Naive thymus-derived CD4-positive, alpha-beta T cell (primary cell): ENCODE data around the gene CCDC9B. TPM values are rescaled to one million over a fixed set of nuclear protein-coding genes. Genes with fewer than 3 reads are reported as not detected.

Experiments used
- ATAC-seq: fragments of 150-1000 bp; cut with Tn5 transposase; 2 replicates; pipeline ENCODE4 v1.10.0; 2021; ENCODE audit warnings: mild to moderate bottlenecking, moderate library complexity
- CTCF ChIA-PET: fragments of 350-600 bp; sonication (Branson Sonifier 250); formaldehyde crosslinking; loops from one replicate; lab custom pipeline; 2021; ENCODE audit warnings: antibody characterized with exemption; lab: Charles Lee
- POLR2A ChIA-PET: fragments of 350-600 bp; sonication (Branson Sonifier 250); formaldehyde crosslinking; loops from one replicate; lab custom pipeline; 2021; ENCODE audit warnings: antibody characterized with exemption, inconsistent platforms; lab: Charles Lee
- DNase-seq, 9 donors: peaks; one replicate each; pipeline versions ENCODE4 v3.0.0 to v3.0.0-alpha.2; 2020 to 2022; ENCODE audit warnings: mixed read lengths in 1 of 9
- H3K27ac ChIP-seq: one replicate; pipeline ENCODE4 v1.7.0; 2013; ENCODE audit warnings: mild to moderate bottlenecking, low read depth, low read length, moderate library complexity
- H3K27me3 ChIP-seq, 2 donors: one replicate each; pipeline ENCODE4 v1.7.0; 2013; ENCODE audit warnings: low read length in 2 of 2, mild to moderate bottlenecking in 2 of 2, moderate library complexity in 2 of 2; ENCODE audit not compliant: control insufficient read depth in 2 of 2, insufficient read depth in 2 of 2
- H3K36me3 ChIP-seq, 3 experiments: 1 replicate in 2 of 3; 2 replicates in 1 of 3; pipeline ENCODE4 v1.7.0; 2013; ENCODE audit warnings: low read length in 3 of 3, mild to moderate bottlenecking in 3 of 3, moderate library complexity in 1 of 3; ENCODE audit not compliant: insufficient read depth in 3 of 3, control insufficient read depth in 2 of 3
- H3K4me1 ChIP-seq, 2 donors: one replicate each; pipeline ENCODE4 v1.7.0; 2013; ENCODE audit warnings: low read length in 2 of 2, mild to moderate bottlenecking in 2 of 2, moderate library complexity in 1 of 2; ENCODE audit not compliant: control insufficient read depth in 2 of 2, insufficient read depth in 2 of 2
- H3K4me3 ChIP-seq: 2 replicates; pipeline ENCODE4 v1.7.0; 2013; ENCODE audit warnings: mild to moderate bottlenecking, low read length
- H3K9me3 ChIP-seq, 3 experiments: 1 replicate in 2 of 3; 2 replicates in 1 of 3; pipeline ENCODE4 v1.7.0; 2013; ENCODE audit warnings: low read length in 3 of 3; ENCODE audit not compliant: control insufficient read depth in 2 of 3
- H3K27ac Mint-ChIP-seq, 9 donors: one replicate each; pipeline ENCODE4 v1.8.0; 2020 to 2022; ENCODE audit warnings: mixed read lengths in 9 of 9, mild to moderate bottlenecking in 8 of 9, moderate library complexity in 5 of 9, inconsistent platforms in 2 of 9
- H3K27me3 Mint-ChIP-seq, 5 donors: one replicate each; pipeline ENCODE4 v1.8.0; 2021 to 2022; ENCODE audit warnings: mixed read lengths in 5 of 5, mild to moderate bottlenecking in 1 of 5
- H3K36me3 Mint-ChIP-seq, 5 donors: one replicate each; pipeline ENCODE4 v1.8.0; 2020 to 2022; ENCODE audit warnings: mixed read lengths in 5 of 5, mild to moderate bottlenecking in 3 of 5, inconsistent platforms in 1 of 5
- H3K4me1 Mint-ChIP-seq, 7 donors: one replicate each; pipeline ENCODE4 v1.8.0; 2020 to 2022; ENCODE audit warnings: mixed read lengths in 7 of 7, mild to moderate bottlenecking in 3 of 7, inconsistent platforms in 1 of 7
- H3K4me3 Mint-ChIP-seq, 10 donors: one replicate each; pipeline ENCODE4 v1.8.0; 2020 to 2022; ENCODE audit warnings: mild to moderate bottlenecking in 10 of 10, mixed read lengths in 10 of 10, moderate library complexity in 6 of 10, inconsistent platforms in 2 of 10
- H3K9me3 Mint-ChIP-seq, 11 donors: one replicate each; pipeline ENCODE4 v1.8.0; 2020 to 2022; ENCODE audit warnings: mixed read lengths in 11 of 11, mild to moderate bottlenecking in 4 of 11, inconsistent platforms in 1 of 11, moderate library complexity in 1 of 11
- intact Hi-C, 2 donors: fragments of 100-400 bp; cut with micrococcal nuclease; formaldehyde crosslinking; loops; one replicate each; pipeline ENCODE4 v1.15.1; 2023
- polyA plus RNA-seq, 2 donors: library from polyadenylated mRNA; unstranded; fragments of 300-500 nt; fragmentation: Illumina TruSeq; gene quantifications; one replicate each; pipeline ENCODE4 v1.2.3, GENCODE V29; 2021
- total RNA-seq, 6 experiments: library from RNA in 5 of 6; stranded (reverse) in 5 of 6; gene quantifications; 1 replicate in 5 of 6; 2 replicates in 1 of 6; pipeline ENCODE4 v1.2.3 and lab custom pipeline; 2021 to 2026

The CCDC9B gene
- total and polyA plus RNA-seq, 7 experiments from 2014 or later = 0.07 to 2.7 (median 1.4) TPM

DNA sequence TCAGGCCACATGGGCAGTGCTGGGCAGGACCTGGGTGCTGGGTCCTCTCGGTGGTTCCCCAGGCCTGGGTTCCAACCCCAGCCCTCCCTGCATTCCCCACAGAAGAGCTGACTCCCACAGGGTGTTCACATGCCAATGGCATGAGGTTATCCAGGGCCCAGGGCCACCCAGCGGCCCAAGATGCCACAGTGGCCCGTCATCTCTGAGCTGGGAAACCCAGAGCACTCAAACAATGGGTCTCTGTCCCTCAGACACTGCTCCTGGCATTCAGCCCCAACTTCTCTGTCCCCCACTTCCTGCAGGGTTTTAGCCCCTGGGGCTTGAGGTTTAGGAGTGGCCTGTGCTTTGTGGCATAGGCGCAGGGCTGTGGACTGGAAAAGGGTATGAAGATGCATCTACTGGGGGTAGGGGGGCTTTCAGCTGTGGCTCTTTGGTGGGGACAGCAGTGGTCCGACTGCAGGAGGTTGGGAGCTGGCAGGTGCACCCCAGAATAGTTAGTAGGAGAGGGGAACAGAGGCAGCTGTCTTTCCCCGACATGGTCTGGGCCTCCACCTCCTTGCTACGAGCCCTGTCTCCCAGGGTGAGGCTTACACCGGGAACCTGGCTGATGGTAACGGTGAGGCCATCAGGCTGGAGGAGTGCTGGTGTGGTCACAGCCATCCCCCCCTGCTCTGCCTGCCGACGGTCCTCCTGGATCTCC, 1.7 kb downstream of the CCDC9B start:
- intact Hi-C loops = loop anchor here (1.0 kb wide), 3 partner anchors 18 to 60 kb away; partner anchors contain the start of gene PLCB2 (in 2 of the 2)
- CTCF ChIA-PET = interaction anchor here (0.6 to 14.2 kb wide), 17 partner anchors 7 to 294 kb away, joined by 3 to 366 read pairs (median 4); partner anchors contain the start of genes INAFM2, KNSTRN and PLCB2
- POLR2A ChIA-PET = interaction anchor here (1.1 to 3.7 kb wide), 3 partner anchors 17 to 60 kb away, joined by 3 to 18 read pairs (median 5); partner anchors contain the start of gene INAFM2
- no peaks in the 10 kb centered on the region for H3K9me3 ChIP-seq
- Mint-ChIP-seq H3K9me3 (peaks cover 0 to under 1% (median 0%) of the 10 kb centered on the region in 11 donors), H3K27me3 (no peaks in the 10 kb centered on the region), H3K4me1 (peaks cover 0 to 17% (median 13%) of the 10 kb centered on the region in 7 donors), H3K36me3 (no peaks in the 10 kb centered on the region), H3K4me3 (no peak overlapping the region), H3K27ac (no peak overlapping the region)
- no peaks in the 10 kb centered on the region for H3K27me3 ChIP-seq
- peaks cover 0 to 10% of the 10 kb centered on the region in 2 donors for H3K4me1 ChIP-seq
- no peak overlapping the region for H3K27ac ChIP-seq
- ATAC-seq = no peak
- H3K4me3 ChIP-seq = no peak overlapping the region
- no peak for DNase-seq
- no peaks in the 10 kb centered on the region for H3K36me3 ChIP-seq

DNA sequence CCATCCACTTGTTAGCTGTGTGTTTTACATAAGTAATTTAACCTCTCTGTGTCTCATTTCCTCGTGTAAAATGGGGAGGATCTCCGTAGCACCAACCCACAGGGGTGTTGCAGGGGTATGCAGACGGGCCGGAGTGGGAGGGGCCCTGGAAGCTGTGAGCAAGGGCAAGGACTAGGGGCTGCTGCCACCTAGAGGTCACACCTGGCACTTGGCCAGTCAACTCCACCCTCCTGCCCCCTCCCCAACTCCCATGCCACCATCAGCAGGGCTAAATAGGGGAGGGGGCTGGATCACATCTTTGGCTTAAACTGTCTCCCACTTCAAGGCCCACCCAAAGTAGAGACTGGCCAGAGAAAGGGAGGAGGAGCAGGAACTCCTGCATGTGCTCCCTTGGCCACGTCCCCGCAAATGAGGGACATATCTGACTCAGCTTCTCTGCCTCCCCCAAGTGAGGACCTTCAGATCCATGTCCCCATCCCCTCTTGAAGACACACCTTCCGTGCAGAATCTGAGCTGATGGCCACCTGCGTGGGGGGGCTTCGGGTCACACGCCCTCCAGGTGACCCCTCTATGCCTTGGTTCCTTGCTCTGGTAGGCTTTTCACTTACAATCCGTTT, 2.6 kb downstream of the CCDC9B start:
- Histone ChIP-seq H3K36me3 (no peaks in the 10 kb centered on the region), H3K4me1 (peaks cover 0 to 16% of the 10 kb centered on the region in 2 donors), H3K27ac (no peak overlapping the region), H3K4me3 (no peak overlapping the region), H3K27me3 (no peaks in the 10 kb centered on the region), H3K9me3 (no peaks in the 10 kb centered on the region)
- ATAC-seq = peak; percentile 87
- Mint-ChIP-seq H3K9me3 (peaks cover 0 to 1% (median 0%) of the 10 kb centered on the region in 11 donors), H3K27me3 (no peaks in the 10 kb centered on the region), H3K4me3 (peak overlapping the region in 4 of 10 donors; percentile 37 to 67 (median 48)), H3K36me3 (no peaks in the 10 kb centered on the region), H3K27ac (peak overlapping the region in 4 of 9 donors; percentile 6 to 53 (median 42)), H3K4me1 (peaks cover 0 to 22% (median 20%) of the 10 kb centered on the region in 7 donors)
- ChIA-PET POLR2A (interaction anchor here (0.6 to 5.0 kb wide), 5 partner anchors 16 to 59 kb away, joined by 3 to 31 read pairs (median 5); partner anchors contain the start of genes INAFM2 and PLCB2), CTCF (interaction anchor here (0.6 to 14.2 kb wide), 28 partner anchors 11 to 293 kb away, joined by 3 to 366 read pairs (median 5); partner anchors contain the start of genes ANKRD63, INAFM2, KNSTRN and PLCB2)
- intact Hi-C loops = loop anchor here (1.0 kb wide), 3 partner anchors 17 to 59 kb away; partner anchors contain the start of gene PLCB2 (in 2 of the 2)
- DNase-seq = peak; percentile 61 to 79 (median 76)

- DNase-seq (no peak), ATAC-seq (no peak)
- Mint-ChIP-seq H3K27ac (peak overlapping the region in 2 of 9 donors; percentile 32 to 53), H3K27me3 (no peaks in the 10 kb centered on the region), H3K4me3 (peak overlapping the region in 2 of 10 donors; percentile 45 to 51), H3K4me1 (peaks cover 0 to 25% (median 22%) of the 10 kb centered on the region in 7 donors), H3K36me3 (no peaks in the 10 kb centered on the region), H3K9me3 (peaks cover 0 to 1% (median 0%) of the 10 kb centered on the region in 11 donors)
- H3K4me1 ChIP-seq = peaks cover 0 to 16% of the 10 kb centered on the region in 2 donors
- ChIA-PET POLR2A (interaction anchor here (1.2 to 5.0 kb wide), 5 partner anchors 12 to 31 kb away, joined by 3 to 31 read pairs (median 18); partner anchors contain the start of genes INAFM2 and PLCB2), CTCF (interaction anchor here (0.7 to 14.2 kb wide), 27 partner anchors 11 to 292 kb away, joined by 3 to 366 read pairs (median 5); partner anchors contain the start of genes ANKRD63, INAFM2, KNSTRN and PLCB2)
- intact Hi-C loops = no loop called here
- H3K27me3 ChIP-seq = no peaks in the 10 kb centered on the region
- no peak overlapping the region for H3K27ac ChIP-seq
- H3K9me3 ChIP-seq = no peaks in the 10 kb centered on the region
- no peak overlapping the region for H3K4me3 ChIP-seq
- no peaks in the 10 kb centered on the region for H3K36me3 ChIP-seq
Measured at GRCh38 chr15:40337597-40337996, 3.1 kb downstream of the CCDC9B start.

GRCh38 chr15:40336744-40337122, 4.0 kb downstream of the CCDC9B start:
- Histone ChIP-seq H3K27ac (no peak overlapping the region), H3K27me3 (no peaks in the 10 kb centered on the region), H3K36me3 (no peaks in the 10 kb centered on the region), H3K9me3 (no peaks in the 10 kb centered on the region), H3K4me3 (no peak overlapping the region), H3K4me1 (peaks cover 0 to 16% of the 10 kb centered on the region in 2 donors)
- DNase-seq = no peak
- ChIA-PET POLR2A (interaction anchor here (1.2 to 5.0 kb wide), 4 partner anchors 11 to 30 kb away, joined by 3 to 31 read pairs (median 20); partner anchors contain the start of genes INAFM2 and PLCB2), CTCF (interaction anchor here (0.7 to 14.2 kb wide), 14 partner anchors 8 to 291 kb away, joined by 3 to 366 read pairs (median 5); partner anchors contain the start of genes INAFM2 and PLCB2)
- Mint-ChIP-seq H3K36me3 (peaks cover 0 to 3% (median 0%) of the 10 kb centered on the region in 5 donors), H3K27ac (no peak overlapping the region), H3K4me1 (peaks cover 0 to 30% (median 22%) of the 10 kb centered on the region in 7 donors), H3K4me3 (no peak overlapping the region), H3K27me3 (no peaks in the 10 kb centered on the region), H3K9me3 (peaks cover 0 to 1% (median 0%) of the 10 kb centered on the region in 11 donors)
- ATAC-seq = no peak
- intact Hi-C loops = no loop called here

DNA sequence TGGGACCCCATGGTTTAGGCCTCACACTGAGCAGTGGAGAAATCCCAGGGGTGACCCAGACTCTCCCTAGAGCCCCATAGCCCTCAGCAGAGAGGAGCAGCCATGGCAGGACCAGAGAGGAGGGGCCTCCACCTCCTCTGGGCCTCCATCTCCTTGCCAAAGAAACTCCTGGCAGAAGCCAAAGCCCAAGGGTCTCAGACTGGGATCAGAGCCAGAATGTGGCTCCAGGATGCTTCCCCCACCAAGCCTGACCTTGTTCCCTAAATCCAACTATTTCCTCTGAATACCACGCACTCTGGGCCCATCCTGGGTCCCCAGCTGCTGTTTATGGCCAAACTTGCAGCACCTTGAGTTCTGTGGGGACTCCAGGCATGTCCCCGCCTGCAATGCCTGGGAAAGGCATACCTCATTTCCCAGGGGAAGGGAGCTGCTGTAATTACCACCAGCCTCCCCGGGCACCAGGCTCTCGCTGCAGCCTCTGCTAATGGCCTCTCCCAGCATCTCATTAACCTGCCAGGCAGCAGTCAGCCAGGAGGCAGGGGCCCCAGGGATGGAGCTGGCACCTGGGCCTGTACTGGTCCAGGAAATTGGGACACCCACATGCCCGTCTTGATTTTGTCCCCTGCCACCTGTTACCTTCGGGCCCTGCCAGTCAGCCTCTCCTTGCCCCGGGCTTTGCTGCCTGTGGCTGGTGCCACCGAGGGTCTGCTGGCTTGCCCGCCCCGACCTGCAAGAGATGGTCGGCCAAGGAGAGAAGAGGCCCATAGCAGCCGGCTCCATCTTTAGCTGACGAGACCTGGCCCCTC, 4.6 kb downstream of the CCDC9B start:
- Mint-ChIP-seq H3K36me3 (peaks cover 0 to 3% (median 0%) of the 10 kb centered on the region in 5 donors), H3K27me3 (no peaks in the 10 kb centered on the region), H3K4me3 (peak overlapping the region in 2 of 10 donors; percentile 13 to 80), H3K27ac (peak overlapping the region in 1 of 9 donors; percentile 88), H3K4me1 (peaks cover 0 to 30% (median 22%) of the 10 kb centered on the region in 7 donors), H3K9me3 (peaks cover 0 to 1% (median 0%) of the 10 kb centered on the region in 11 donors)
- no peaks in the 10 kb centered on the region for H3K9me3 ChIP-seq
- ATAC-seq = no peak
- H3K4me3 ChIP-seq = no peak overlapping the region
- no peaks in the 10 kb centered on the region for H3K36me3 ChIP-seq
- no peak overlapping the region for H3K27ac ChIP-seq
- DNase-seq = no peak
- peaks cover 0 to 16% of the 10 kb centered on the region in 2 donors for H3K4me1 ChIP-seq
- intact Hi-C loops = no loop called here
- ChIA-PET POLR2A (interaction anchor here (1.2 to 5.0 kb wide), 4 partner anchors 10 to 29 kb away, joined by 3 to 31 read pairs (median 20); partner anchors contain the start of genes INAFM2 and PLCB2), CTCF (interaction anchor here (0.7 to 14.2 kb wide), 12 partner anchors 9 to 85 kb away, joined by 3 to 366 read pairs (median 6); partner anchors contain the start of genes INAFM2 and PLCB2)
- no peaks in the 10 kb centered on the region for H3K27me3 ChIP-seq
